Spleen (tissue), 7 donors: ENCODE measurements around the gene TAF3.

Experiments used
- POLR2A ChIP-seq, 3 donors: fragments of 450-650 bp; IDR thresholded peaks; one replicate each; pipeline ENCODE4 v1.5.1; 2017; ENCODE audit warnings: antibody characterized with exemption in 3 of 3, mild to moderate bottlenecking in 1 of 3
- TF ChIP-seq, protein P1 (sequence below), 11 experiments: fragments of 200-600 bp in 7 of 11; fragments of 450-650 bp in 4 of 11; sonication (generic) in 4 of 11; IDR thresholded peaks in 8 of 11; conservative IDR thresholded peaks in 3 of 11; 1 replicate in 7 of 11; 2 replicates in 4 of 11; pipeline versions ENCODE4 v1.4.0 to v1.8.0; 2016 to 2021; ENCODE audit warnings: antibody characterized with exemption in 11 of 11, inconsistent platforms in 4 of 11, mild to moderate bottlenecking in 1 of 11
- donor health status: DM: no; HTN: no; CAD: no; lungs with moderate emphysema.
- donor health status: DM: no; HTN: no; CAD: no.
- donor health status: DM: no; HTN: no; CAD: no.

DNA sequence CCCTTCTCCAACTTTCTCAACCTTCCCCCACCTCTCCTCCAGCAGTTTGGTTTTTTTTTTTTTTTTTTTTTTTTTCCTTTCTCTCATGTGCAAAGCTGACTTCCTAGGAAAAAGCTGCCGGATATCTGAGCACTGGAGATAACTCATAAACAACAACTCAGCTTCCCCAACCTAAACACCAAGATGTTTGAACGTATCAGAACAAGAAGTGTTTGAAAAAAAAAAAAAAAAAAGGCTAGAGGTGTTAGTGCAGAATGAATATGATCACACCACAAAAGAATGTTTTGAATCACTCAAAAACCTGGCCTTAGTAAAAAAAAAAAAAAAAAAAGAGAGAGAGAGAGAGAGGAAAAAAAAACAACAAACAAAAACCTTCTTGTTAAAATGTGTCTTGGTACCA is 247.3 kb downstream of the TAF3 start:
- TF ChIP-seq, protein P1, sequence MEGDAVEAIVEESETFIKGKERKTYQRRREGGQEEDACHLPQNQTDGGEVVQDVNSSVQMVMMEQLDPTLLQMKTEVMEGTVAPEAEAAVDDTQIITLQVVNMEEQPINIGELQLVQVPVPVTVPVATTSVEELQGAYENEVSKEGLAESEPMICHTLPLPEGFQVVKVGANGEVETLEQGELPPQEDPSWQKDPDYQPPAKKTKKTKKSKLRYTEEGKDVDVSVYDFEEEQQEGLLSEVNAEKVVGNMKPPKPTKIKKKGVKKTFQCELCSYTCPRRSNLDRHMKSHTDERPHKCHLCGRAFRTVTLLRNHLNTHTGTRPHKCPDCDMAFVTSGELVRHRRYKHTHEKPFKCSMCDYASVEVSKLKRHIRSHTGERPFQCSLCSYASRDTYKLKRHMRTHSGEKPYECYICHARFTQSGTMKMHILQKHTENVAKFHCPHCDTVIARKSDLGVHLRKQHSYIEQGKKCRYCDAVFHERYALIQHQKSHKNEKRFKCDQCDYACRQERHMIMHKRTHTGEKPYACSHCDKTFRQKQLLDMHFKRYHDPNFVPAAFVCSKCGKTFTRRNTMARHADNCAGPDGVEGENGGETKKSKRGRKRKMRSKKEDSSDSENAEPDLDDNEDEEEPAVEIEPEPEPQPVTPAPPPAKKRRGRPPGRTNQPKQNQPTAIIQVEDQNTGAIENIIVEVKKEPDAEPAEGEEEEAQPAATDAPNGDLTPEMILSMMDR (IDR thresholded peaks at IDR 0.05 in 8 of 11, conservative IDR thresholded peaks at IDR 0.05 in 3 of 11): no peak
- no peak for TF ChIP-seq POLR2A (IDR thresholded peaks at IDR 0.05)
